Ovary (tissue), 9 donors: Measurements from ENCODE around the gene HDAC6. TPM values are rescaled to one million over a fixed set of nuclear protein-coding genes. Genes with fewer than 3 reads are reported as not detected.

ENCODE experiments used
- DNase-seq, 5 donors: peaks; one replicate each; pipeline ENCODE4 v3.0.0-alpha.2; 2019 to 2020
- H3K27ac ChIP-seq, 2 donors: fragments of 200-600 bp; one replicate each; pipeline versions ENCODE4 v1.5.1 to v1.8.0; 2019 to 2022
- H3K27me3 ChIP-seq: fragments of 200-600 bp; one replicate; pipeline ENCODE4 v1.8.0; 2022
- H3K36me3 ChIP-seq: fragments of 200-600 bp; sonication (generic); one replicate; pipeline ENCODE4 v1.5.1; 2019
- H3K4me1 ChIP-seq: one replicate; pipeline ENCODE4 v1.8.1; 2013; ENCODE audit warnings: mild to moderate bottlenecking, moderate library complexity; ENCODE audit not compliant: insufficient read depth
- H3K4me3 ChIP-seq: fragments of 200-600 bp; sonication (generic); one replicate; pipeline ENCODE4 v1.5.1; 2017
- H3K9me3 ChIP-seq, 2 donors: fragments of 200-600 bp in 1 of 2; sonication (generic) in 1 of 2; one replicate each; pipeline versions ENCODE4 v1.5.1 to v1.8.1; 2013 to 2019; ENCODE audit warnings: mild to moderate bottlenecking in 1 of 2, moderate library complexity in 1 of 2
- CTCF ChIP-seq, 3 donors: fragments of 450-650 bp in 2 of 3; fragments of 200-600 bp in 1 of 3; IDR thresholded peaks; one replicate each; pipeline versions ENCODE4 v1.5.1 to v1.8.0; 2016 to 2022; ENCODE audit warnings: antibody characterized with exemption in 3 of 3, mild to moderate bottlenecking in 1 of 3
- EP300 ChIP-seq: sonication (generic); formaldehyde crosslinking; IDR thresholded peaks from one replicate; pipeline ENCODE4 v1.6.1; 2017; ENCODE audit warnings: antibody characterized with exemption
- POLR2A ChIP-seq: fragments of 450-650 bp; IDR thresholded peaks from one replicate; pipeline ENCODE4 v1.6.1; 2017; ENCODE audit warnings: antibody characterized with exemption, mild to moderate bottlenecking, moderate library complexity
- WGBS, 3 donors: extraction: QIAGEN DNeasy Blood & Tissue Kit in 1 of 3; methylation state at CpG; one replicate each; pipeline versions ENCODE4 v1.1.5 to v1.1.7; 2013 to 2017; 5-methylcytosine and 5-hydroxymethylcytosine counted together
- intact Hi-C, 4 donors: fragments of 100-400 bp; cut with DNase I; formaldehyde crosslinking; loops; one replicate each; pipeline versions ENCODE4 v1.11.0 to v1.15.1; 2022 to 2023
- polyA plus RNA-seq, 2 donors: library from polyadenylated mRNA; stranded (reverse); fragments of 200-250 nt in 1 of 2; fragments of 350-450 nt in 1 of 2; fragmentation: Illumina TruSeq in 1 of 2; extraction: RNeasy Lipid Tissue Mini Kit (QIAGEN cat#74804) in 1 of 2; gene quantifications; one replicate each; pipeline ENCODE4 v1.2.3, GENCODE V29; 2013 to 2014
- total RNA-seq, 7 donors: library from RNA; depleted of rRNA in 2 of 7; stranded (reverse); fragments of >200 nt in 2 of 7; fragmentation: NEBNext Ultra II Directional in 3 of 7; extraction: Animal tissue kit (Norgen Biotek cat#: 25700) in 3 of 7; gene quantifications; one replicate each; pipeline versions ENCODE4 v1.1.0 to v1.2.4, GENCODE V29; 2016 to 2023
- donor health status: DM: no; HTN: no; CAD: no; lungs with moderate emphysema.
- donor health status: DM: no; HTN: no; CAD: no.
- donor health status: Bipolar disorder and iron deficiency.
- donor health status: DM: yes; HTN: yes; CAD: no.
- donor health status: DM: no; HTN: no; CAD: no.
- donor health status: DM: yes; HTN: yes; CAD: no.

Gene HDAC6
- total and polyA plus RNA-seq, 9 donors: 49.1 to 115 (median 86.1) TPM

- no peaks in the 10 kb centered on the region for H3K9me3 ChIP-seq
- H3K27ac ChIP-seq: no peak overlapping the region
- DNase-seq: no peak
- no peaks in the 10 kb centered on the region for H3K4me1 ChIP-seq
- WGBS, 3 donors: 43 to 53% (median 47%) methylated on average over 3 of the region's 3 CpGs
- H3K36me3 ChIP-seq: no peaks in the 10 kb centered on the region
- H3K27me3 ChIP-seq: no peaks in the 10 kb centered on the region
- no peak overlapping the region for H3K4me3 ChIP-seq
- TF ChIP-seq POLR2A: no peak
- no peak for TF ChIP-seq CTCF (IDR thresholded peaks at IDR 0.05)
- TF ChIP-seq EP300: no peak
- intact Hi-C loops: no loop called here
Observed at GRCh38 chrX:48784726-48785125, 17.1 kb upstream of the HDAC6 start.

GRCh38 chrX:48785186-48785539 lies 16.7 kb upstream of the HDAC6 start:
- no peaks in the 10 kb centered on the region for H3K27me3 ChIP-seq

GRCh38 chrX:48785540-48786214 lies 16.2 kb upstream of the HDAC6 start:
- Histone ChIP-seq H3K36me3 (no peaks in the 10 kb centered on the region), H3K9me3 (no peaks in the 10 kb centered on the region), H3K4me1 (no peaks in the 10 kb centered on the region), H3K27me3 (no peaks in the 10 kb centered on the region), H3K4me3 (no peak overlapping the region), H3K27ac (no peak overlapping the region)
- no peak for DNase-seq
- WGBS, 3 donors: 75 to 79% (median 76%) methylated on average over 16 of the region's 16 CpGs
- intact Hi-C loops: no loop called here
- TF ChIP-seq CTCF (IDR thresholded peaks at IDR 0.05): no peak

More at GRCh38 chrX:48785186-48785539, 16.7 kb upstream of the HDAC6 start:
- Histone ChIP-seq H3K9me3 (no peaks in the 10 kb centered on the region), H3K4me1 (no peaks in the 10 kb centered on the region), H3K4me3 (no peak overlapping the region), H3K27ac (no peak overlapping the region), H3K36me3 (no peaks in the 10 kb centered on the region)
- WGBS, 3 donors: 77 to 89% (median 78%) methylated on average over 1 of the region's 1 CpG
- intact Hi-C loops: no loop called here
- TF ChIP-seq EP300: no peak
- TF ChIP-seq POLR2A: no peak
- TF ChIP-seq CTCF (IDR thresholded peaks at IDR 0.05): no peak
- no peak for DNase-seq

GRCh38 chrX:48786341-48786800 lies 15.5 kb upstream of the HDAC6 start, which contains the start of gene GATA1:
Gene GATA1 (plus strand): TSS chrX:48786590. CDS start chrX:48791110, 4,520 bp downstream.
- H3K9me3 ChIP-seq: no peaks in the 10 kb centered on the region
- no peak within 1 kb of the TSS for H3K4me3 ChIP-seq
- no peaks in the 10 kb centered on the region for H3K27me3 ChIP-seq
- WGBS, 3 donors: 63 to 72% (median 70%) methylated on average over 7 of the region's 7 CpGs
- intact Hi-C loops: no loop called here
- TF ChIP-seq CTCF (IDR thresholded peaks at IDR 0.05) (no peak), EP300 (no peak), POLR2A (no peak)
- no peaks in the 10 kb centered on the region for H3K36me3 ChIP-seq
- H3K4me1 ChIP-seq: no peaks in the 10 kb centered on the region
- no peak for DNase-seq
- H3K27ac ChIP-seq: no peak within 1 kb of the TSS
